ENCODE results near the gene TERF2IP.

DNA sequence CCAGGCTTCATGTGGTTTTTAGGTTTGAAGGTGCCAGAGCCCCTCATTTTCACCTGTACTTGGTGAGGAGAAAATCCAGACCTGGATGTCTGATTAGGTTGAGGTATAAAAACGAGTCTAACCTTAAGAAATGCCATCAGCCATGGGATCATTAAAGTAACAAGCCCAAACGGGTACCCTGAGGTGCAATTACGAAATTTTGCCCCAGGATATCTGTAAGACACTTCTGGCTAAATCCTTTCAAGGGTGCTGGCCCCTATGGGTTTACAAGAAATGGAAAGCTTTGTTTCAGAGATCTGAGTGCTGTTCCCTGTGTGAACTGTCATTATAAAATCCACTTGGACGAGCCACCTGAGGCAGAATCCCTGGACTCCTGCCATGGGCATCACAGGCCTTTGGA, 44.3 kb upstream of the TERF2IP start:
- no peak for TF ChIP-seq EZH2 (IDR thresholded peaks at IDR 0.05; ENCODE audit: borderline replicate concordance, insufficient read depth, low read depth, low read length, poor library complexity, severe bottlenecking)
- TF ChIP-seq, protein P1, sequence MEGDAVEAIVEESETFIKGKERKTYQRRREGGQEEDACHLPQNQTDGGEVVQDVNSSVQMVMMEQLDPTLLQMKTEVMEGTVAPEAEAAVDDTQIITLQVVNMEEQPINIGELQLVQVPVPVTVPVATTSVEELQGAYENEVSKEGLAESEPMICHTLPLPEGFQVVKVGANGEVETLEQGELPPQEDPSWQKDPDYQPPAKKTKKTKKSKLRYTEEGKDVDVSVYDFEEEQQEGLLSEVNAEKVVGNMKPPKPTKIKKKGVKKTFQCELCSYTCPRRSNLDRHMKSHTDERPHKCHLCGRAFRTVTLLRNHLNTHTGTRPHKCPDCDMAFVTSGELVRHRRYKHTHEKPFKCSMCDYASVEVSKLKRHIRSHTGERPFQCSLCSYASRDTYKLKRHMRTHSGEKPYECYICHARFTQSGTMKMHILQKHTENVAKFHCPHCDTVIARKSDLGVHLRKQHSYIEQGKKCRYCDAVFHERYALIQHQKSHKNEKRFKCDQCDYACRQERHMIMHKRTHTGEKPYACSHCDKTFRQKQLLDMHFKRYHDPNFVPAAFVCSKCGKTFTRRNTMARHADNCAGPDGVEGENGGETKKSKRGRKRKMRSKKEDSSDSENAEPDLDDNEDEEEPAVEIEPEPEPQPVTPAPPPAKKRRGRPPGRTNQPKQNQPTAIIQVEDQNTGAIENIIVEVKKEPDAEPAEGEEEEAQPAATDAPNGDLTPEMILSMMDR (IDR thresholded peaks at IDR 0.05) = no peak
